Parathyroid adenoma (tissue), 2 donors: ENCODE results near the gene NHLH2.

Source experiments
- H2AFZ ChIP-seq: fragments of 300-600 bp; sonication (generic); one replicate; pipeline ENCODE4 v1.7.0; 2017; ENCODE audit warnings: antibody characterized with exemption, mild to moderate bottlenecking
- H3K27ac ChIP-seq: fragments of 300-600 bp; sonication (generic); one replicate; pipeline ENCODE4 v1.7.0; 2017
- H3K27me3 ChIP-seq: fragments of 300-600 bp; sonication (generic); one replicate; pipeline ENCODE4 v1.7.0; 2017; ENCODE audit warnings: low read length; ENCODE audit not compliant: control insufficient read depth, insufficient read depth
- H3K36me3 ChIP-seq: fragments of 300-600 bp; sonication (generic); one replicate; pipeline ENCODE4 v1.7.0; 2017; ENCODE audit warnings: low read length; ENCODE audit not compliant: control insufficient read depth, insufficient read depth
- H3K4me1 ChIP-seq: fragments of 300-600 bp; sonication (generic); one replicate; pipeline ENCODE4 v1.7.0; 2017; ENCODE audit warnings: control low read depth
- H3K4me2 ChIP-seq: fragments of 300-600 bp; sonication (generic); one replicate; pipeline ENCODE4 v1.7.0; 2017; ENCODE audit warnings: low read length
- H3K4me3 ChIP-seq: fragments of 300-600 bp; sonication (generic); one replicate; pipeline ENCODE4 v1.7.0; 2017; ENCODE audit warnings: low read depth, low read length
- H3K79me2 ChIP-seq: fragments of 300-600 bp; sonication (generic); one replicate; pipeline ENCODE4 v1.7.0; 2017; ENCODE audit warnings: control low read depth
- H3K9ac ChIP-seq: fragments of 300-600 bp; sonication (generic); one replicate; pipeline ENCODE4 v1.7.0; 2017; ENCODE audit warnings: mild to moderate bottlenecking
- H3K9me3 ChIP-seq: fragments of 300-600 bp; sonication (generic); one replicate; pipeline ENCODE4 v1.7.0; 2017; ENCODE audit warnings: low read length; ENCODE audit not compliant: control insufficient read depth
- CTCF ChIP-seq: fragments of 300-600 bp; sonication (generic); IDR thresholded peaks from one replicate; pipeline ENCODE4 v1.7.0; 2017; ENCODE audit warnings: antibody characterized with exemption, mild to moderate bottlenecking
- donor health status: primary hyperparathyroidism.

Gene NHLH2

DNA sequence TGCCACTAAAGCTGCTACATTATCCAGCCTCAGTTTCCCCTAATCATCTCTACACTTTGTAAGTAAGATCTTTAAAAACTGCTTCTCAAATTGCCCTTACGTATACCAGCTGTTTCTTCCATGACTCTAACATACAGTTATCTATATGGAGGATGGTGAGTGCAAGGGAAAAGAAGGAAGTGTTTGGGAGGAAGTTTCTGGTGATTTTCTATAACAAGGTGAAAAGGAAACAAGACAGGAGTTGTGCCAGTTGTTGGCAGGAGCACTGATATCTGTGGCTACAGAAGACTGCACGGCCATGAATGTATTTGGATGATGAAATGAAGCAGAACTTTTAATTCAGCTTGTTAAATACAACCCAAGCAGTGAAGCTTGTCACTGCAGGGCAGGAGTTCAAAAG lies 32.3 kb upstream of the NHLH2 start:
- Histone ChIP-seq H2AFZ (no peak overlapping the region), H3K79me2 (no peaks in the 10 kb centered on the region), H3K9ac (no peak overlapping the region), H3K27me3 (no peaks in the 10 kb centered on the region), H3K4me2 (no peak overlapping the region), H3K36me3 (no peaks in the 10 kb centered on the region), H3K9me3 (no peaks in the 10 kb centered on the region), H3K4me3 (no peak overlapping the region), H3K4me1 (no peaks in the 10 kb centered on the region), H3K27ac (no peak overlapping the region)
- TF ChIP-seq CTCF = no peak

GRCh38 chr1:115869064-115869463 lies 28.1 kb upstream of the NHLH2 start:
- Histone ChIP-seq H3K36me3 (no peaks in the 10 kb centered on the region), H3K9ac (no peak overlapping the region), H3K27me3 (no peaks in the 10 kb centered on the region), H3K4me1 (no peaks in the 10 kb centered on the region), H3K27ac (no peak overlapping the region), H3K9me3 (no peaks in the 10 kb centered on the region), H3K79me2 (no peaks in the 10 kb centered on the region), H3K4me2 (no peak overlapping the region), H3K4me3 (no peak overlapping the region), H2AFZ (no peak overlapping the region)
- TF ChIP-seq CTCF = no peak

- Histone ChIP-seq H3K4me1 (no peaks in the 10 kb centered on the region), H3K4me2 (no peak overlapping the region), H3K36me3 (no peaks in the 10 kb centered on the region)
Measured at GRCh38 chr1:115867216-115867615, 26.3 kb upstream of the NHLH2 start.

DNA sequence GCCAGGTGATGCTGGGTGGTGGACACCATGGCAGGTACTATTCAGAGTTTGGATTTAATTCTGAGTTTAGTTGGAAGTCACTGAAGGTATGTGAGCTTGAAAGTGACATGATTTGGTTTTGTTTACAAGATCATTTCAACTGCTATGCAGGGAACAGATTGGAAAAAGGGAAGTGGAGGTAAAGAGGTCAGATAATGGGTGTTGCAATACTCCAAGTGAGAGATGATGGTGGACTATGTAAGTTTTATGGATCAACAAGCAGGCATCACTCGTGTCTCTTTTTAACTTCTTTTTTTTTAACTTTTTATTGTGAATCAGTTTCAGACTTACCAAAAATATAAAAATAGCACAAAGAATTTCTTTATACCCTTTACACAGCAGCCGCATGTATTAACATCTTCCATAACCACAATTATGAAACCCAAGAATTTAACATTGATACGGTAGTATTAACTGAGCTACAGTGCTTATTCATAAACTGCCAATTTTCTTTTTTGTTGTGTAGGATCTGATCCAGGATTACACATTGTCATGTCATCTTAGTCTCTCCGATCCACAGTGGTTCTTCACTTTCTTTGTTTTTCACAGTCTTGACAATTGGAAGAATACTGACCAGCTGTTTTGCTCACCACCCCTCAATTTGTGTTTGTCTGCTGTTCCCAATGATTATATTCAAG lies 24.9 kb upstream of the NHLH2 start:
- H3K4me2 ChIP-seq = no peak overlapping the region
- H3K27ac ChIP-seq = no peak overlapping the region
- no peak overlapping the region for H3K9ac ChIP-seq
- H3K4me3 ChIP-seq = no peak overlapping the region
- H3K27me3 ChIP-seq = no peaks in the 10 kb centered on the region
- H2AFZ ChIP-seq = no peak overlapping the region
- H3K36me3 ChIP-seq = no peaks in the 10 kb centered on the region
- TF ChIP-seq CTCF = no peak
- H3K4me1 ChIP-seq = no peaks in the 10 kb centered on the region
- H3K9me3 ChIP-seq = no peaks in the 10 kb centered on the region
- H3K79me2 ChIP-seq = no peaks in the 10 kb centered on the region

More at GRCh38 chr1:115867216-115867615, 26.3 kb upstream of the NHLH2 start:
- Histone ChIP-seq H3K79me2 (no peaks in the 10 kb centered on the region), H3K4me3 (no peak overlapping the region), H3K27ac (no peak overlapping the region), H3K9ac (no peak overlapping the region), H2AFZ (no peak overlapping the region), H3K9me3 (no peaks in the 10 kb centered on the region), H3K27me3 (no peaks in the 10 kb centered on the region)
- no peak for TF ChIP-seq CTCF

DNA sequence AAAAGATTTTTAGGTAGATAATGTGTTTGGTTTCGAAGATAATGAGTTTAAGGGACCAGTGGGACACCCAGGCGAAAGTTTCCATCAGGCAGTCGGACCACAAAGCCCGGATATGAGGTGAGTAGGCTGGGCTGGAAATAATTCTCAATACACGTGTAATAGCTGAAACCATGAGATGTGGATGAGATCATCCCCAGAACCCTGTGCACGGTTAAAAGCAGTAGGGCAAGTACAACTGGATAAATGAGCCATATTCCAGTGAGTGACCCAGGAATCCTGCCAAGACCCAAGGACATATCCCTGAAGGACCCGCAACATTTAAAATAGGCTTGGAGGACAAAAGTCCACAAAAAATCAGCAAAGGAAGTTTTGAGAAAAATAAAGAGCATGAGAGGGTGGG lies 21.5 kb upstream of the NHLH2 start:
- no peak overlapping the region for H3K4me2 ChIP-seq
- no peaks in the 10 kb centered on the region for H3K27me3 ChIP-seq
- no peak overlapping the region for H3K27ac ChIP-seq
- H3K4me3 ChIP-seq = no peak overlapping the region
- H3K9ac ChIP-seq = no peak overlapping the region
- H3K9me3 ChIP-seq = no peaks in the 10 kb centered on the region
- H3K36me3 ChIP-seq = no peaks in the 10 kb centered on the region
- no peaks in the 10 kb centered on the region for H3K4me1 ChIP-seq
- H3K79me2 ChIP-seq = no peaks in the 10 kb centered on the region
- no peak overlapping the region for H2AFZ ChIP-seq
- no peak for TF ChIP-seq CTCF
